H1 (cell line): ENCODE measurements around the gene RFX1. TPM values are rescaled to one million over a fixed set of nuclear protein-coding genes. Genes with fewer than 3 reads are reported as not detected.

Experiments used
- CTCF ChIA-PET: fragments of 300-600 bp; sonication (Branson Sonifier 250); formaldehyde crosslinking; loops from one replicate; lab custom pipeline; 2021; ENCODE audit not compliant: partially characterized antibody; lab: Charles Lee
- POLR2A ChIA-PET: fragments of 300-600 bp; sonication (Branson Sonifier 250); formaldehyde crosslinking; loops from one replicate; lab custom pipeline; 2021; ENCODE audit warnings: inconsistent platforms; ENCODE audit not compliant: partially characterized antibody; lab: Charles Lee
- DNase-seq, 2 experiments: peaks; one replicate each; pipeline versions ENCODE4 v3.0.0 to v3.0.0-alpha.2; 2010 to 2022; ENCODE audit warnings: low spot score in 2 of 2, low read depth in 1 of 2, mixed read lengths in 1 of 2
- FAIRE-seq: peaks from 2 replicates; lab custom pipeline; 2011; peaks lifted over from hg19 to GRCh38; lab: Jason Lieb, UNC
- H2AFZ ChIP-seq: 2 replicates; pipeline ENCODE4 v1.8.1; 2012; ENCODE audit warnings: low read length, inconsistent platforms
- H2AK5ac ChIP-seq: 2 replicates; pipeline ENCODE4 v1.6.1; 2013; ENCODE audit warnings: low read depth, low read length
- H2BK120ac ChIP-seq: replicated peaks from 2 replicates; pipeline ENCODE3; 2013; ENCODE audit warnings: low read depth, low read length, inconsistent platforms
- H2BK12ac ChIP-seq: 2 replicates; pipeline ENCODE4 v1.6.1; 2013; ENCODE audit warnings: low read depth, low read length
- H2BK15ac ChIP-seq: 2 replicates; pipeline ENCODE4 v1.6.1; 2013; ENCODE audit warnings: low read length
- H2BK20ac ChIP-seq: 2 replicates; pipeline ENCODE4 v1.6.1; 2013; ENCODE audit warnings: low read length
- H2BK5ac ChIP-seq: 2 replicates; pipeline ENCODE4 v1.6.1; 2013; ENCODE audit warnings: low read depth, low read length
- H3K14ac ChIP-seq: 2 replicates; pipeline ENCODE4 v1.6.1; 2013; ENCODE audit warnings: inconsistent platforms; ENCODE audit not compliant: insufficient read length
- H3K18ac ChIP-seq: 2 replicates; pipeline ENCODE4 v1.6.1; 2013; ENCODE audit warnings: low read length; ENCODE audit errors: extremely low read depth
- H3K23ac ChIP-seq: 2 replicates; pipeline ENCODE4 v1.6.1; 2013; ENCODE audit warnings: inconsistent platforms; ENCODE audit not compliant: insufficient read length
- H3K23me2 ChIP-seq: 2 replicates; pipeline ENCODE4 v1.6.1; 2013; ENCODE audit warnings: low read depth, low read length
- H3K27ac ChIP-seq: 2 replicates; pipeline ENCODE4 v1.6.1; 2011; ENCODE audit warnings: low read depth, low read length, inconsistent platforms
- H3K27me3 ChIP-seq, 4 experiments: replicated peaks in 1 of 4; 1 replicate in 1 of 4; 2 replicates in 3 of 4; pipeline versions ENCODE4 v1.6.1 to v1.8.1; 2011 to 2013; ENCODE audit warnings: low read length in 3 of 4, mild to moderate bottlenecking in 3 of 4, inconsistent platforms in 2 of 4, mixed read lengths in 2 of 4, moderate library complexity in 1 of 4; ENCODE audit not compliant: control insufficient read depth in 3 of 4, insufficient read depth in 3 of 4; ENCODE audit errors: extremely low read depth in 1 of 4
- H3K36me3 ChIP-seq, 4 experiments: 2 replicates each; pipeline versions ENCODE4 v1.6.1 to v1.8.1; 2011 to 2013; ENCODE audit warnings: mild to moderate bottlenecking in 4 of 4, low read length in 3 of 4, moderate library complexity in 2 of 4, control low read depth in 1 of 4, inconsistent platforms in 1 of 4; ENCODE audit not compliant: insufficient read depth in 4 of 4, control insufficient read depth in 2 of 4
- H3K4ac ChIP-seq: replicated peaks from 2 replicates; pipeline ENCODE3; 2013; ENCODE audit warnings: low read length, low read depth, mixed read lengths, inconsistent platforms; ENCODE audit not compliant: insufficient read length
- H3K4me1 ChIP-seq, 4 experiments: replicated peaks in 1 of 4; 1 replicate in 1 of 4; 2 replicates in 3 of 4; pipeline versions ENCODE4 v1.6.1 to v1.8.1; 2011 to 2013; ENCODE audit warnings: low read length in 3 of 4, inconsistent platforms in 2 of 4, mixed read lengths in 1 of 4; ENCODE audit not compliant: insufficient read depth in 4 of 4, control insufficient read depth in 3 of 4
- H3K4me2 ChIP-seq, 2 experiments: 2 replicates each; pipeline versions ENCODE4 v1.6.1 to v1.8.1; 2011 to 2013; ENCODE audit warnings: low read depth in 2 of 2, low read length in 2 of 2, control low read depth in 1 of 2, inconsistent platforms in 1 of 2, mild to moderate bottlenecking in 1 of 2; ENCODE audit not compliant: insufficient read depth in 1 of 2
- H3K4me3 ChIP-seq, 4 experiments: fragments of 200-600, 300-600 bp in 1 of 4; sonication (generic), shearing (Covaris generic), sonication (Bioruptor Twin) in 1 of 4; 2 replicates each; pipeline versions ENCODE4 v1.5.1 to v1.8.1; 2011 to 2016; ENCODE audit warnings: low read length in 4 of 4, low read depth in 3 of 4, control low read depth in 2 of 4, inconsistent platforms in 2 of 4, mild to moderate bottlenecking in 2 of 4, mixed read lengths in 1 of 4, moderate library complexity in 1 of 4; ENCODE audit not compliant: insufficient read depth in 2 of 4; ENCODE audit errors: extremely low read depth in 1 of 4
- H3K56ac ChIP-seq: replicated peaks from 2 replicates; pipeline ENCODE3; 2013; ENCODE audit warnings: low read depth, mild to moderate bottlenecking, mixed read lengths, low read length, inconsistent platforms; ENCODE audit not compliant: insufficient read length
- H3K79me1 ChIP-seq: 2 replicates; pipeline ENCODE4 v1.6.1; 2013; ENCODE audit warnings: low read depth, low read length, control low read depth
- H3K79me2 ChIP-seq, 2 experiments: 2 replicates each; pipeline versions ENCODE4 v1.6.1 to v1.8.1; 2012 to 2013; ENCODE audit warnings: low read length in 2 of 2, mild to moderate bottlenecking in 2 of 2, inconsistent platforms in 1 of 2; ENCODE audit not compliant: insufficient read depth in 2 of 2, control insufficient read depth in 1 of 2
- H3K9ac ChIP-seq, 4 experiments: replicated peaks in 1 of 4; 1 replicate in 1 of 4; 2 replicates in 3 of 4; pipeline versions ENCODE4 v1.6.1 to v1.8.1; 2011 to 2013; ENCODE audit warnings: low read depth in 3 of 4, low read length in 3 of 4, control low read depth in 2 of 4, mild to moderate bottlenecking in 2 of 4, moderate library complexity in 2 of 4, inconsistent platforms in 1 of 4; ENCODE audit errors: extremely low read depth in 1 of 4
- H3K9me3 ChIP-seq, 2 experiments: 2 replicates each; pipeline versions ENCODE4 v1.6.1 to v1.8.1; 2012 to 2013; ENCODE audit warnings: mild to moderate bottlenecking in 2 of 2, moderate library complexity in 2 of 2, control low read depth in 1 of 2, inconsistent platforms in 1 of 2, low read depth in 1 of 2, low read length in 1 of 2, mixed read lengths in 1 of 2; ENCODE audit not compliant: insufficient read depth in 2 of 2
- H4K20me1 ChIP-seq, 2 experiments: replicated peaks in 1 of 2; 2 replicates each; pipeline versions ENCODE3 to v1.8.1; 2011 to 2013; ENCODE audit warnings: inconsistent platforms in 2 of 2, low read length in 2 of 2, mild to moderate bottlenecking in 1 of 2; ENCODE audit not compliant: insufficient read depth in 2 of 2, control insufficient read depth in 1 of 2
- H4K5ac ChIP-seq: 2 replicates; pipeline ENCODE4 v1.6.1; 2013; ENCODE audit warnings: low read length, low read depth, mixed read lengths, inconsistent platforms; ENCODE audit not compliant: insufficient read length
- H4K8ac ChIP-seq: 2 replicates; pipeline ENCODE4 v1.8.0; 2013; ENCODE audit warnings: mild to moderate bottlenecking, moderate library complexity, low read length, inconsistent platforms; ENCODE audit not compliant: insufficient read depth; ENCODE audit errors: extremely low read depth
- H4K91ac ChIP-seq: replicated peaks from 2 replicates; pipeline ENCODE3; 2013; ENCODE audit warnings: low read length, mixed read lengths, inconsistent platforms; ENCODE audit not compliant: insufficient read length
- BCL11A ChIP-seq, 2 experiments: IDR thresholded peaks; one replicate each; pipeline ENCODE4 v1.6.1; 2011; ENCODE audit warnings: low read depth in 2 of 2, low read length in 2 of 2, mild to moderate bottlenecking in 2 of 2
- JUN ChIP-seq: IDR thresholded peaks from 2 replicates; pipeline ENCODE4 v1.6.1; 2011; ENCODE audit warnings: low read depth, mild to moderate bottlenecking, improper control_type of control experiment, low read length
- RNF2 ChIP-seq: fragments of 200-900, 300-1000 bp; sonication (generic); IDR thresholded peaks from 2 replicates; pipeline ENCODE4 v1.7.1; 2016; ENCODE audit warnings: borderline replicate concordance, low read depth, mild to moderate bottlenecking, antibody characterized with exemption, low read length; ENCODE audit not compliant: poor library complexity, severe bottlenecking; ENCODE audit errors: missing control alignments
- WGBS, 2 experiments: shearing (Covaris generic) in 1 of 2; methylation state at CpG; one replicate each; pipeline versions ENCODE4 v1.1.6 to v1.1.7; 2013 to 2015; ENCODE audit warnings: low lambda C conversion rate in 2 of 2, mixed read lengths in 2 of 2, inconsistent platforms in 1 of 2, low coverage in 1 of 2, missing lambda C conversion rate in 1 of 2; ENCODE audit not compliant: insufficient replicate concordance in 2 of 2, insufficient coverage in 1 of 2, insufficient read length in 1 of 2; ENCODE audit errors: extremely low coverage in 1 of 2, missing lambda C conversion rate in 1 of 2; 5-methylcytosine and 5-hydroxymethylcytosine counted together
- polyA plus RNA-seq, 7 experiments: library from polyadenylated mRNA; depleted of rRNA in 3 of 7; stranded (reverse) in 5 of 7; unstranded in 2 of 7; fragments of >200 nt in 5 of 7; fragments of 200-250 nt in 2 of 7; gene quantifications; 1 replicate in 5 of 7; 2 replicates in 1 of 7; 4 replicates in 1 of 7; pipeline versions ENCODE4 v1.2.1 to v1.2.3, GENCODE V29; 2011 to 2013; ENCODE audit warnings: missing spikeins in 2 of 7, mixed read lengths in 2 of 7
- total RNA-seq: library from RNA; stranded (reverse); fragmentation: NEBNext Ultra II Directional; extraction: Animal tissue kit (Norgen Biotek cat#: 25700); gene quantifications from 2 replicates; pipeline ENCODE4 v1.2.1, GENCODE V29; 2021

The RFX1 gene
- total and polyA plus RNA-seq, 2 of the 8 experiments (the other 6 are each of a cell fraction or from before 2014, with no cell fraction given) = 4.9 to 17.0 TPM

GRCh38 chr19:13934785-13935109 lies 71.4 kb downstream of the RFX1 start:
- Histone ChIP-seq H3K27me3 (peaks cover 0 to 2% (median 0%) of the 10 kb centered on the region in 4 experiments; a peak in 1 of 7 replicates), H3K4me2 (no peak overlapping the region), H2BK12ac (peak overlapping the region; percentile 63; the same call in 1 of the 2 replicates), H4K8ac (no peak overlapping the region), H2BK20ac (no peak overlapping the region), H3K36me3 (peaks cover 0 to 9% (median 0%) of the 10 kb centered on the region in 4 experiments; a peak in 2 of 8 replicates), H4K20me1 (peaks cover 0 to 6% of the 10 kb centered on the region in 2 experiments), H3K4me3 (no peak overlapping the region), H3K56ac (no peak overlapping the region), H3K4me1 (peaks cover 3 to 40% (median 19%) of the 10 kb centered on the region in 4 experiments), H2BK120ac (no peak overlapping the region), H2BK15ac (peak overlapping the region; percentile 23; the same call in 1 of the 2 replicates), H3K9me3 (no peaks in the 10 kb centered on the region), H2AFZ (no peak overlapping the region), H3K4ac (peak overlapping the region; percentile 28), H3K23me2 (peaks cover 14% of the 10 kb centered on the region; the same call in 1 of the 2 replicates), H3K9ac (peak overlapping the region in 1 of 4 experiments; percentile 25; a peak in 1 of 7 replicates), H4K91ac (no peak overlapping the region), H2AK5ac (peak overlapping the region; percentile 28; the same call in 1 of the 2 replicates), H4K5ac (no peak overlapping the region), H3K79me2 (no peaks in the 10 kb centered on the region), H3K18ac (no peak overlapping the region), H2BK5ac (0 out of 2 replicates have a peak overlapping the region, but pooled peaks have one; percentile 15), H3K27ac (no peak overlapping the region), H3K14ac (no peak overlapping the region), H3K23ac (peak overlapping the region; percentile 2), H3K79me1 (peaks cover 3% of the 10 kb centered on the region; the same call in 1 of the 2 replicates)
- FAIRE-seq (no peak), DNase-seq (no peak)
- TF ChIP-seq RNF2 (no peak), BCL11A (IDR thresholded peaks at IDR 0.05; ENCODE audit: low read depth in 2 of 2, low read length in 2 of 2) (no peak), JUN (no peak)
- WGBS, 2 experiments = 79% methylated on average over 2 of the region's 2 CpGs; no CpG with 5 or more reads in 1 of the 2 experiments
- CTCF ChIA-PET = interaction anchor here (0.6 to 2.9 kb wide), 11 partner anchors 13 to 137 kb away, joined by 3 to 19 read pairs (median 5); partner anchors contain the start of genes MISP3 and PALM3
- POLR2A ChIA-PET = interaction anchor here (1.1 to 5.4 kb wide), 5 partner anchors 11 to 53 kb away, joined by 3 to 39 read pairs (median 6); partner anchors contain the start of gene DCAF15
